Caki2 (cell line): ENCODE data around the gene CMBL. TPM values are rescaled to one million over a fixed set of nuclear protein-coding genes. Genes with fewer than 3 reads are reported as not detected.
"Not testable (repeated sequence)": the region's sequence is repeated elsewhere in the genome, so short reads cannot be mapped to it uniquely, and the experiment has no call there.

Experiments used
- DNase-seq: peaks from one replicate; pipeline ENCODE4 v3.0.0-alpha.2; 2015; ENCODE audit warnings: low read depth
- in situ Hi-C: cut with HindIII; loops from 2 replicates; pipeline ENCODE4 v1.10.0; 2016; ENCODE audit warnings: low sequenced_read_pairs, low pct_unique_long_range_greater_than_20kb, mixed read lengths
- total RNA-seq: library from RNA; depleted of rRNA; stranded (reverse); fragments of >200 nt; shearing (Covaris generic); gene quantifications from 2 replicates; pipeline ENCODE4 v1.2.3, GENCODE V29; 2014; ENCODE audit warnings: low replicate concordance; rRNA removed

CMBL gene
- total RNA-seq = 141 and 219 TPM in 2 replicates

DNA sequence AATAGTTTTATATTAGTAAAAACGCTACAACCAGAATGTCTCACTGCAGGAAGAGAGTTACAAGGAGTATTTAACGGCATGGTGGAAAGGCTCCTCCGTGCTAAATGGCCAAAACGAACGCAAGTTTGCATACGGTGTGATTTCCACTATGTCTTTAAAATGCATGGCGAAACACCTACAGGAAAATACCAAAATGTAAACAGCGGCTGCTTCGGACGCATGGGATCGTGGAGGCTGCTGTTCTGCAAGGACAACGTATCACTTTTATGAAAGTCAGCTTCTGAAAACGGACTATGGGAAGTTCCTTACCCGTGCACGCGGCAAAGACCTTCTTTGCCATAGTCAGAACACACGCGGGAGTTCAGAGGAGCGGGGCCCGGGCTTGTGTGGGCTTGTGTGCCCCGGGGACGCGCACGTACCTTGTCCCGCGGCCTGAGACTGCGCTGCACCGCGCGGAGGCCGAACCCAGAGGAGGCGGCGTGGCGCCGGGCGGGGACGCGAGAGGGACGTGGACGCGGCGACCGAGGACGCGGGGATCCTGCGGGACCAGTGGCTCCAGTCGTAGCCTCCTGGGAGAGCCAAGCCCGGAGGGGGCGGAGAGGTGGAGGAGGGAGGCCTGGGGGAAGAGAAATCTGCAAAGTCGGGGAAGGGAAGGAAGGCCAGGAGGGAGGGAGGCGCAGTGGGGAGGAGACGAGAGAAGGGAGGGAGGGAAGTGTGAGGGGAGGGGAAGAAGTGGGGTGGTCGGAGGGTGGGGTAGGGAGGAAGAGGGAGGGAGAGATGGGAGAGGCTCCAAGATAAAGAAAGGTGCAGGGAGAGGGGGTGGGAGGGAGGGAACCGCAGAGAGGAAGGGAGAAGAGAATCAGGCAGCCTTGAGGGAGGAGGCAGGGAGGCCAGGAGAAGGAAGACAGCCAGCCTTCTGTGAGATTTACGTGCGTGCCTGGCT, at the start of gene CMBL:
CMBL (minus strand) TSS at position 697 of the 943 bp plus-strand sequence. CDS start 17,140 bp downstream, outside the sequence.
- peak; percentile 87 for DNase-seq
- in situ Hi-C loops = no loop called here

GRCh38 chr5:10355071-10355889, 47.6 kb upstream of the CMBL start:
- in situ Hi-C loops = no loop called here
- peak; percentile 40 for DNase-seq

- DNase-seq = peak; percentile 44
- in situ Hi-C loops = no loop called here
Observed at GRCh38 chr5:10354048-10354872, 46.6 kb upstream of the CMBL start.

DNA sequence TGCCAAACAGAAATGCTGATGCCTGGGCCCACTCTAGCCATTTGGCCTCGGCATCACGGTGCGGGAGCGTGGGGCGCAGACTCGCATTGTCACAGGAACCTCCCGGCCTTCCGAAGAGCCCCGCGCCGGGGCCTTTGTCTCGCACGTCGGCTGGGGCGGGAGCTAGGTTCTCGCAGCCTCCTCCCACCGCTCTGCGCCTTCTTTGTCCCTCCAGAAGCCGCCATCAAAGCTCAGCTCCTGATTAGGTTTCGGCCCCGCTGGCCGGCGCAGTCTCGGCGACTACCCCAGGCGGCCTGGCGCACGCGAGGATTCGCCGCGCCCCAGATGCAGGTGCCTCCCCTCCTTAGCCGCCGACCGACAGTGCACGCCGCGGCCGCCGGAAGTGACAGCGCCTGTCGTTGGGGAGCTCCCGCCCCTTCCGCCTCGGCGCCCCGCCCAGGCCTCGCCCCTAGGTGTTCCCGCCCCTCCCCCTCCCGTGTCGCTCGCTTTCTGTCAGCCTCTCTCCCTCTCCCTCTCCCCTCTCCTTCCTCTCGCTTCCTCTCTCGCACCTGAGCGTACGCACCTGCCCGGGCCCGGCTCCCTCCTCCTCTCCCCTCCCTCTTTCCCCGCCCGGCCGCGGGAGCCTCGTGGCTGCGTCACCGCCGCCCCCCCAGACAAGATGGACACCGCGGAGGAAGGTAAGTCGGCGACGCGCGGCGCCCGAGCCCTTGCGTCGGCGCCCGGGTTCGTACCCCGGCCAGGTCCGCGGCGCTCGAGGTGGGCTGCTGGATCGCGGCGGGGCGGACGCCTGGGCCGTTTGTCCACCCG, 45.7 kb upstream of the CMBL start, which contains the start of gene MARCHF6:
MARCHF6 (plus strand) TSS at position 455 of the 807 bp plus-strand sequence; CDS start at position 659, 204 bp downstream.
- in situ Hi-C loops = no loop called here
- peak; percentile 89 for DNase-seq

GRCh38 chr5:10352430-10353240, 44.9 kb upstream of the CMBL start:
- no peak for DNase-seq
- in situ Hi-C loops = no loop called here

DNA sequence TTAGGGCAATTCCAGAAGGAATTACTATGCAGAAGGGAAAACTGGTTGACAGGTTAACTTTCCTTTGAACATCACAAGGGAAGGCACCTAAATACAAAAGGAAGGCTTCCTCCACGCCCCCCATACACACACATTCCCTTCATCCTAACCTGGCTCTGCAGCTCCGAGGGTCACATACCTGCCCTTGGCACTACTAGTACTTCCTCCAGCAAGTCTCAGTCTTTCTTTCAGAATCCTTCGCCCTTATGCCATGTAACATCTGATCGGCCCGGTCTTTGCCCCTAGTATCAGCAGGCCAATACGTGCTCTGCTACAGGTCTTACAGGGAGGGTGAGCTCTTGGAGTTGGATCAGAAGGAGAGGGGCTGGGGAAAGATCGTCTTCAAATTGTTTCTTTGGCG, 44.2 kb upstream of the CMBL start:
- in situ Hi-C loops = no loop called here
- DNase-seq = no peak

- in situ Hi-C loops = no loop called here
- DNase-seq = peak; percentile 47
Observed at GRCh38 chr5:10351199-10351905, 43.6 kb upstream of the CMBL start.

- in situ Hi-C loops = no loop called here
- no peak for DNase-seq
Observed at GRCh38 chr5:10348258-10348657, 40.6 kb upstream of the CMBL start.

DNA sequence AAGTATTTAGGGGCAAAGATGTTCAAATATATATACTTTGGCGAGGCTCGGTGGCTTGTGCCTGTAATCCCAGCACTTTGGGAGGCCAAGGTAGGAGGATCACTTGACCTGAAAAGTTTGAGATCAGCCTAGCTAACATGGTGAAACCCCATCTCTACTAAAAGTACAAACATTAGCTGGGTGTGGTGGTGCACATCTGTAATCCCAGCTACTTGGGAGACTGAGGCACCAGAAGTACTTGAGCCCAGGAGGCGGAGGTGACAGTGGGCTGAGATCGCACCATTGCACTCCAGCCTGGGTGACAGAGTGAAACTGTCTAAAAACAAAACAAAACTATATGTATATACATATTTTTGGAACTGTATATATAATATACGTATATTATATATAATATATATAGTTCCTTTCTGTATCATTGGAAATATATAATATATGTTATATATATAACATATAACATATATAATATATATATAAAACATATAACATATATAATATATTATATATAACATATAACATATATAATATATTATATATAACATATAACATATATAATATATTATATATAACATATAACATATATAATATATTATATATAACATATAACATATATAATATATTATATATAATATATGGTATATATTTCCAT, 36.9 kb upstream of the CMBL start:
- in situ Hi-C loops, DNase-seq: not testable (repeated sequence)

- no peak for DNase-seq
- in situ Hi-C loops = no loop called here
Observed at GRCh38 chr5:10343486-10343885, 35.8 kb upstream of the CMBL start.

GRCh38 chr5:10339958-10340357, 32.3 kb upstream of the CMBL start:
- no peak for DNase-seq
- in situ Hi-C loops = no loop called here

DNA sequence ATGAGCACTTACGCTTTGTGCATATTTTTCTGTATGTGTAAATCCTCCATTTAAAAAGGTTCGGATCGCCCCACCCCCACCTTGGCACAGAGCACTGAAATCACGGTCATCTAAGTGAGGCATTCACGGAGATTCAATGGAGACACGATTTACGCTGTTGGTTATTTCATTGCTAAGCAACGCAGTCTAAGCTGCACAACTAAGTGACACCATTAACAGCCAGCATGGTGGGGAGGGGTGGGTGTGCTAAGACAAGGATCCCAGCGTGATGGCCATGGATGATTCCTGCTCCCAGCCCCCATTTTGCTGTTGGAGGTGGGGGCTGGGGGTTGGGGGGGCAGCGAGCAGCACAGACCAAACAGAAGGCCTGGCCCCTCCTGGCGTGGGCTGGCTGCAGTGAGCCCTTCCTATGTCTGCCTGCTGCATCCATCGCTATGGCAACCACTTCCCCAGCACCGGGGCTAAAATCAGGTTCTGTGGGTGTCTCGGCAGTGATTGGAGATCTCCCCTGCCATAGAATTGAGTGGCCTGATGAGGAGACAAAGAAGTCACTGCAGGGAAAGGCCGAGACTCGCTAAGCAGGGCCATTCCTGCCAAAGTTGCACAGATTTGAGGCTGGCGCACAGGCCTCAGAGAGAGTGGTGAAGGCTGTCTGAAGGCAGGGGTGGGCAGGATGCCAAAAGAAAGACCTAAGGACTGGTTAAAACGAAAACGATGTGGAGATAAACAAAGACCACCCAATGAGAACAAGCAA, 31.5 kb upstream of the CMBL start:
- no peak for DNase-seq
- in situ Hi-C loops = no loop called here

DNA sequence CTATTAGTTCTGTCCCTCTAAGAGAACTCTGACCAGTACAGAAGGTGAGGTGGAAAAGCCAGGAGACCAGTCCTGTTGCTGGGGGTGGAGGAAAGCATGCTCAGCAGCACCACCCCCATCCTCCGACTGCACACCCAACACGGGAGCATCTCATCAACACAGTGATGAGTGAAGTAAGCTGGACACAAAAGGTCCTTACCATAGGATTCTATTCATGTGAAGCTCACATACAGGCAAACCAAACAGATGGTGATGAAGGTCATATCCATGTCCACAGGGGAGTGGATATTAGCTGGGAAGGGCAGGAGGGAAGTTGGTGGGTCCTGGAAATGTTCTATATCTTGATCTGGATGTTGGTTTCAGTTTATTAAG, 31.0 kb upstream of the CMBL start:
- in situ Hi-C loops = no loop called here
- DNase-seq = no peak

DNA sequence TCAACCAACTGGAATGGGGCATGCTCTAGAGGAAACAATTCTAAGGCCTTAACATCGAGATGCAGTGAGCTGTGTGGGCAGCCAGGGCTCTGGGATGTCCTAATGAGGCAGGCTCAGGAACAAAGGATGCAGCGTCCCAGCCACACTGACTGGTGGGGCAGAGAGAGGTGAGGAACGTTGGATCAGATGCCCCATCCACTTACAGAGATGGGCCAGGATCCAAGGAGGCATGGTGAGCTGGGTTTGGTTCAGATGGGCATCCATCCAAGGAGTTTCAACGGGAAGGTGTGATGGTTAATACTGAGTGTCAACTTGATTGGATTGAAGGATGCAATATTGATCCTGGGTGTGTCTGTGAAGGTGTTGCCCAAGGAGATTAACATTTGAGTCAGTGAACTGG, 30.3 kb upstream of the CMBL start:
- DNase-seq = no peak
- in situ Hi-C loops = no loop called here

DNA sequence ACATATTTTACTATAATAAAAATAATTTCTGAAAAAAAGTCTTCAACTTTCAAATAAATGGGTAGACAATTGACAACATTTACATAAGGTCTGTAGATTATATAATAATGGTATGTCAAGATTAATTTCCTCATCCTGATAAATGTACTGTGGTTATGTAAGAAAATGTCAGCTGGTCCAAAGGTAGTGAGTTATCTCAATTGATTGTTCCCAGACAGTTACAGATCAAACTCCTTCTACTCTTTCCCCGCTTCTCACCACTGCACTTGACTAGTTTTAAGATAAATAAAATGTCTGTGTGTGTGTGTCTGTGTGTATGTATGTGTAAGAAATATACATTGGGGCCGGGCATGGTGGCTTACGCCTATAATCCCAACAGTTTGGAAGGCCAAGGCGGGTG, 29.4 kb upstream of the CMBL start:
- in situ Hi-C loops = no loop called here
- DNase-seq = no peak
